ENCODE data around the gene UCK1. TPM values are rescaled to one million over a fixed set of nuclear protein-coding genes. Genes with fewer than 3 reads are reported as not detected.

Gene UCK1
- total RNA-seq, 1 donor from 2014 or later: 30.7 TPM

DNA sequence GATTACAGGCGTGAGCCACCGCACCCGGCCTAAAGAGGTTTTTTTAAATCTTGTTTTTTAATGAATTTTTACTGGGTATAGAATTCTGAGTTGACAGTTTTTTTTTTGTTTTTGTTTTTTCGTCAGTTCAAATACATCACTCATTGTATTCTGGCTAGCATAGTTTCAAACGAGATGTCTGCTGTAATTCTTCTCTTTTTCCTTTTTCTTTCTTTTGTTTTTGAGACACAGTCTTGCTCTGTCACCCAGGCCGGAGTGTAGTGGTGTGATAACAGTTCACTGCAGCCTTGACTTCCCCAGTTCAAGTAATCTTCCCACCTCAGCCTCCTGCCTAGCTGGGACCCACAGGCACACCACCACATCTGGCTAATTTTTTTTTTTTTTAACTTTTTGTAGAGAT lies 12.1 kb upstream of the UCK1 start:
- Histone ChIP-seq H3K4me1 (no peaks in the 10 kb centered on the region), H3K4me2 (no peak overlapping the region), H3F3A (ENCODE audit: low read depth) (peaks cover 5% of the 10 kb centered on the region), H3K9me3 (ENCODE audit: low read depth) (peaks cover 13% of the 10 kb centered on the region), H3K9ac (no peak overlapping the region), H3K36me3 (no peaks in the 10 kb centered on the region), H3K4me3 (no peak overlapping the region), H3K27me3 (peaks cover 26% of the 10 kb centered on the region), H3K79me2 (ENCODE audit: low read depth) (no peaks in the 10 kb centered on the region), H4K20me1 (ENCODE audit: low read depth) (no peaks in the 10 kb centered on the region), H2AFZ (replicated peaks) (no peak overlapping the region), H3K27ac (no peak overlapping the region)
- Mint-ChIP-seq H3K36me3 (no peaks in the 10 kb centered on the region), H3K27ac (no peak overlapping the region), H3K9me3 (peaks cover 38% of the 10 kb centered on the region), H3K27me3 (ENCODE audit: insufficient read depth, low read depth) (peaks cover 15% of the 10 kb centered on the region), H3K4me3 (no peak overlapping the region), H3K4me1 (no peaks in the 10 kb centered on the region)
- DNase-seq (ENCODE audit: low spot score): no peak
- TF ChIP-seq EZH2 (IDR thresholded peaks at IDR 0.05) (no peak), EZH2phosphoT487 (IDR thresholded peaks at IDR 0.05) (no peak)
- TF ChIP-seq, protein P1, sequence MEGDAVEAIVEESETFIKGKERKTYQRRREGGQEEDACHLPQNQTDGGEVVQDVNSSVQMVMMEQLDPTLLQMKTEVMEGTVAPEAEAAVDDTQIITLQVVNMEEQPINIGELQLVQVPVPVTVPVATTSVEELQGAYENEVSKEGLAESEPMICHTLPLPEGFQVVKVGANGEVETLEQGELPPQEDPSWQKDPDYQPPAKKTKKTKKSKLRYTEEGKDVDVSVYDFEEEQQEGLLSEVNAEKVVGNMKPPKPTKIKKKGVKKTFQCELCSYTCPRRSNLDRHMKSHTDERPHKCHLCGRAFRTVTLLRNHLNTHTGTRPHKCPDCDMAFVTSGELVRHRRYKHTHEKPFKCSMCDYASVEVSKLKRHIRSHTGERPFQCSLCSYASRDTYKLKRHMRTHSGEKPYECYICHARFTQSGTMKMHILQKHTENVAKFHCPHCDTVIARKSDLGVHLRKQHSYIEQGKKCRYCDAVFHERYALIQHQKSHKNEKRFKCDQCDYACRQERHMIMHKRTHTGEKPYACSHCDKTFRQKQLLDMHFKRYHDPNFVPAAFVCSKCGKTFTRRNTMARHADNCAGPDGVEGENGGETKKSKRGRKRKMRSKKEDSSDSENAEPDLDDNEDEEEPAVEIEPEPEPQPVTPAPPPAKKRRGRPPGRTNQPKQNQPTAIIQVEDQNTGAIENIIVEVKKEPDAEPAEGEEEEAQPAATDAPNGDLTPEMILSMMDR (IDR thresholded peaks at IDR 0.05): no peak

DNA sequence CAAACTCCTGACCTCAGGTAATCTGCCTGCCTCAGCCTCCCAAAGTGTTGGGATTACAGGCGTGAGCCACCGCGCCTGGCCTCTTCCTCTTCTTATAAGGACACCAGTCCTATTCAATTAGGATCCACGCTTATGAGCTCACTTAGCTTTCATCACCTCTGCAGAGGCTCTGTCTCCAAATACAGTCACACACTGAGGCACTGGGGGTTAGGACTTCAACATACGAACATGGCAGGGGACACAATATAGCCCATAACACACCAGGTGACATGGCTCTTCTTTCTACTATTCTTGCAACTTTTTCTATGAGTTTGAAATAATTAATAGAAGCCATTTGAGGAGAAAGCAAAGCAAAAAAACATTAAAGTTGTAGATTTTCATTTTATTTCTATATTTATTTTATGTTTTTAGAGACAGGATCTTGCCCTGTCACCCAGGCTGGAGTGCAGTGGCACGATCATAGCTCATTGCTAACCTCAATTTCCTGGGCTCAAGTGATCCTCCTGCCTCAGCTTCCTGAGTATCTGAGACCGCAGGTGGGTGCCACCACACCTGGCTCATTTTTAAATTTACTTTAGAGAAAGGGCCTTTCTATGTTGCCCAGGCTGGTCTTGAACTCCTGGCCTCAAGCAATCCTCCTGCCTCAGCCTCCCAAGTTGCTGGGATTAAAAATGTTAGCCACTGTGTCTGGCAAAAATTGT lies 8.3 kb upstream of the UCK1 start:
- Mint-ChIP-seq H3K27ac (no peak overlapping the region), H3K4me3 (no peak overlapping the region), H3K4me1 (peaks cover 6% of the 10 kb centered on the region), H3K36me3 (no peaks in the 10 kb centered on the region), H3K27me3 (ENCODE audit: insufficient read depth, low read depth) (peaks cover 4% of the 10 kb centered on the region), H3K9me3 (peaks cover 25% of the 10 kb centered on the region)
- TF ChIP-seq EZH2phosphoT487 (IDR thresholded peaks at IDR 0.05) (no peak), EZH2 (IDR thresholded peaks at IDR 0.05) (no peak)
- TF ChIP-seq, protein P1 (IDR thresholded peaks at IDR 0.05): no peak
- no peak for DNase-seq (ENCODE audit: low spot score)
- Histone ChIP-seq H3K36me3 (no peaks in the 10 kb centered on the region), H3K27me3 (no peaks in the 10 kb centered on the region), H3K9me3 (ENCODE audit: low read depth) (peaks cover 13% of the 10 kb centered on the region), H3F3A (ENCODE audit: low read depth) (peaks cover 5% of the 10 kb centered on the region), H4K20me1 (ENCODE audit: low read depth) (no peaks in the 10 kb centered on the region), H3K9ac (no peak overlapping the region), H3K4me3 (no peak overlapping the region), H3K79me2 (ENCODE audit: low read depth) (no peaks in the 10 kb centered on the region), H3K4me1 (no peaks in the 10 kb centered on the region), H2AFZ (replicated peaks) (no peak overlapping the region), H3K27ac (no peak overlapping the region), H3K4me2 (no peak overlapping the region)

DNA sequence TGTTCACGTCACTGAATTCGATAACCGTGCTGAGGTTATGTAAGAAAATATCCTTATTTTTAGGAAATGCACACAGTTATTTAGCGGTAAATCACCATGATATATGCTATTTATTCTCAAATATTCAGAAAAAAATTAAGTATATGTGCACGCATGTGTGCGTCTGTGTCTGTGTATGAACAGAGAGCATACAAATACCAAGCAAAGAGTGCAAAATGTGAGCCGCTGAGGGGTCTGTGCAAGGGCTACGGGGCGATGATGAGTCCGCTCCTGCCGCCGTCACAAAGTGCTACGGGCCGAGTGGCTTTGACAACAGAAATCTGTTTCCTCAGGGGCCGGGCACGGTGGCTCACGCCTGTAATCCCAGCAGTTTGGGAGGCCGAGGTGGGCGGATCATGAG lies 6.9 kb upstream of the UCK1 start:
- H3K27me3 Mint-ChIP-seq (ENCODE audit: insufficient read depth, low read depth): peaks cover 8% of the 10 kb centered on the region
- TF ChIP-seq EZH2phosphoT487 (IDR thresholded peaks at IDR 0.05) (no peak), EZH2 (IDR thresholded peaks at IDR 0.05) (no peak)
- TF ChIP-seq, protein P1 (IDR thresholded peaks at IDR 0.05): no peak

More for the DNA sequence above, 6.9 kb upstream of the UCK1 start:
- peaks cover 12% of the 10 kb centered on the region for H3K9me3 Mint-ChIP-seq
- Histone ChIP-seq H3K9me3 (ENCODE audit: low read depth) (peaks cover 5% of the 10 kb centered on the region), H3K36me3 (no peaks in the 10 kb centered on the region), H4K20me1 (ENCODE audit: low read depth) (no peaks in the 10 kb centered on the region), H3K4me2 (no peak overlapping the region), H2AFZ (replicated peaks) (no peak overlapping the region), H3K27ac (no peak overlapping the region), H3K4me1 (no peaks in the 10 kb centered on the region), H3K9ac (no peak overlapping the region), H3K27me3 (no peaks in the 10 kb centered on the region), H3K4me3 (no peak overlapping the region), H3K79me2 (ENCODE audit: low read depth) (no peaks in the 10 kb centered on the region), H3F3A (ENCODE audit: low read depth) (no peaks in the 10 kb centered on the region)
- DNase-seq (ENCODE audit: low spot score): no peak
- no peaks in the 10 kb centered on the region for H3K36me3 Mint-ChIP-seq
- no peak overlapping the region for H3K27ac Mint-ChIP-seq
- peaks cover 7% of the 10 kb centered on the region for H3K4me1 Mint-ChIP-seq
- H3K4me3 Mint-ChIP-seq: no peak overlapping the region
